Measurements from ENCODE around the gene TEX54. TPM values are rescaled to one million over a fixed set of nuclear protein-coding genes. Genes with fewer than 3 reads are reported as not detected.
"Not testable (repeated sequence)": the region's sequence is repeated elsewhere in the genome, so short reads cannot be mapped to it uniquely, and the experiment has no call there.

TEX54 gene
- polyA plus RNA-seq, 4 donors, result 0.33 TPM; not detected in 3

GRCh38 chr11:62839050-62839945, 6.7 kb upstream of the TEX54 start, which contains the start of gene WDR74:
Gene WDR74, minus strand, starts transcription at chr11:62839590. Its CDS starts 20 bp downstream, at chr11:62839570.
- peak; percentile 82 to 95 (median 88) for DNase-seq (ENCODE audit: low read depth in 4 of 4, low spot score in 2 of 4)

DNA sequence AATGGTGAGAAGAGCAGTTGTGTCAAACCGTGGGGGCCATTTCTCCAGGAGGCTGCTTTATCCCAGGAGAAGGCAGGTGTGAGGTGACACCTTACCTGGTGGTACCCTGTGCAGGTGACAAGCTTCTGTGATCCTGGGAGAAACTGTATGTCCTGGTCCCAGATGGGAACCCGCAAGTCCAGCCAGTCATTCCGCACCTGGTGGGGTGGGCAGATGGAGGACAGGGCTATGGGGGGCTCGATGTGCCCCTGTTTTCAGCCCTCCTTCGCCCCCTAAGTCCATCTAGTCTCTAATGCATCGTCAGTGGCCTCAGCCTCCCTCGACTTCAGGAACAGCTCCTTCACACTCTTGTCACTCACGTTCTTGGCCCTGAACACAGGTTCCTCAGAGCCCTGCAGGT, 2.7 kb upstream of the TEX54 start:
- DNase-seq (ENCODE audit: low read depth in 4 of 4, low spot score in 2 of 4), result no peak

DNA sequence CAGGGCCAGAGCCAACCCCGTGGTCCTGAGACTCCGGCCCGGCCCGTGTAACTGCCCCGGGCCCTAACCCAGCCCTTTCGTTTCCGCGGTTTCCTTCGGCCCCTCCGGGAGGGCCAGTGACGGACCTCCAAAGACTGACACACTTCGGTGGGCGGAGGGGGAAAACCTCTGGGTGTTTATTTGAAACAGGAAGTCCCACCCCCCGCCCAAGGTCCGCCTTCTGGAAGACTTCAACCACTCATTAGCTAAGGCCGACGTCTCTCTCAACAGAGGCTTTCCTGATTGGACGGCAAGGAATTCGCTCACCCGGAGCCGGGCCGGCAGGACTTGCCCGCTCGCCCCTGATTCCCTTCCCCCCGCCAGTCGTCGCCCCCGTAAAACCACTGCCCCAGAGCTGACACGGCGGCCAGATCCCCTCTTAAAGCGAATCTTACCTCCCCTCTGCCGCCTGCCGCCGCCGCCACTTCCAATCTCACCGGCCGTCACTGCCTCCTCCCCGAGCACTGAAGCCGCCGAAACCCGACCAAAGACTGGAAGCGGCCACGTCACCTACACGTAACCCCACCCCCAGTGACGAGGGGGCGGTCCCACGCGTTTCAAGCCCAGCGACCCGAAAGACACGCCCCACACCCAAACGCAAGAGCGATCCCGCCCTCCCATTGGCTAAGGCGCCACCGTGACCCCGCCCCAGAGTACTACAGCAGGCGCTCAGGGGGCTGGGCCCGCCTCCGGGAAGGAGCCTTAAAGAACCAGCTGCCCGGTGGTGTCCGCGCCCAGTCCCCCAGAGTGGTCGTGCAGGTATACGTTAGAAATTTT, 913 bp downstream of the TEX54 start, which contains the start of gene STX5:
STX5 (minus strand) TSS at position 532 of the 816 bp plus-strand sequence. CDS start 808 bp downstream, outside the sequence.
- peak; percentile 96 to 98 (median 98) for DNase-seq (ENCODE audit: low read depth in 4 of 4, low spot score in 2 of 4)

GRCh38 chr11:62830904-62831519, 1.6 kb downstream of the TEX54 start:
- DNase-seq (ENCODE audit: low read depth in 4 of 4, low spot score in 2 of 4), result peak in 1 of 4 donors; percentile 60

DNA sequence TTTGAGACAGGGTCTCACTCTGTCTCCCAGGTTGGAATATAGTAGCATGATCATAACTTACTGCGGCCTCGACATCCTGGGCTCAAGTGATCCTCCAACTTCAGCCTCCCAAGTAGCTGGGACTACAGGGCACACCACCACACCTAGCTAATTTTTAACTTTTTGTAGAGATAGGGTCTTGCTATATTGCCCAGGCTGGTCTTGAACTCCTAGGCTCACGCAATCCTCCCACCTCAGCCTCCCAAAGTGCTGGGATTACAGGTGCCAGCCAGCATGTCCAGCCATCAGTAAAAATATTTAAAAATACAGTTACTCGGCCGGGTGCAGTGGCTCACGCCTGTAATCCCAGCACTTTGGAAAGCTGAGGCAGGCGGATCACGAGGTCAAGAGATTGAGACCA, 4.5 kb downstream of the TEX54 start:
- not testable (repeated sequence) for DNase-seq (ENCODE audit: low read depth in 4 of 4, low spot score in 2 of 4)

DNA sequence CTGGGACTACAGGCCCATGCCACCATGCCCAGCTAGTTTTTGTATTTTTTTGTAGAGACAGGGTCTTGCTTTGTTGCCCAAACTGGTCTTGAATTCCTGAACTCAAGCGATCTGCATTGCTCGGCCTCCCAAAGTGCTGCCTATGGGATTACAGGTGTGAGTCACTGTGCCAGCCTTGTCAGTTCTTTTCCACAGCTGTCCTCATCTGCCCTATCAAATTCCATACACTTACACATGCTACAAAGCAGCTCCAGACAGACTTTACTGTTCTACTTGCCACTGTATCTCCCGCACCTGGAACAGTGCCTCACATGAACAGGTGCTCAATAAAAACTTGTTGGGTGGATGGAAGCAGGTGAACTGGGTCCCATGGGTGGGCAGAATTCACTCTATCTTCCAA, 9.0 kb downstream of the TEX54 start:
- no peak for DNase-seq (ENCODE audit: low read depth in 4 of 4, low spot score in 2 of 4)

- no peak for DNase-seq (ENCODE audit: low read depth in 4 of 4, low spot score in 2 of 4)
Measured at GRCh38 chr11:62817129-62817528, 15.5 kb downstream of the TEX54 start.

DNA sequence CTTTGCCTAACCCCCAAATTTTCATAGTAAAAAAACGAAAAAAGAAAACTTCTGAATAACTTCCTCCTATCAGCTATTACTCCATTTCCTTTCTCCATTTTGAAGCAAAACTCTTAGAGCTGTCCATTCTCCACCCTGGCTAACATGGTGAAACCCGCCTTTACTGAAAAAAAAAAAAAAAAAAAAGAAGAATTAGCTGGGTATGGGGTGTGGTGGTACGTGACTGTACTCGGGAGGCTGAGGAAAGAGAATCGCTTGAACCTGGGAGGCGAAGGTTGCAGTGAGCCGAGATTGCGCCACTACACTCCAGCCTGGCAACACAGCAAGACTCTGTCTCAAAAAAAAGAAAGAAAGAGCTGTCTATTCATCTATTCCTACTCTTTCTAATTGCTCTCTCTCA, 16.1 kb downstream of the TEX54 start:
- DNase-seq (ENCODE audit: low read depth in 4 of 4, low spot score in 2 of 4), result no peak

DNA sequence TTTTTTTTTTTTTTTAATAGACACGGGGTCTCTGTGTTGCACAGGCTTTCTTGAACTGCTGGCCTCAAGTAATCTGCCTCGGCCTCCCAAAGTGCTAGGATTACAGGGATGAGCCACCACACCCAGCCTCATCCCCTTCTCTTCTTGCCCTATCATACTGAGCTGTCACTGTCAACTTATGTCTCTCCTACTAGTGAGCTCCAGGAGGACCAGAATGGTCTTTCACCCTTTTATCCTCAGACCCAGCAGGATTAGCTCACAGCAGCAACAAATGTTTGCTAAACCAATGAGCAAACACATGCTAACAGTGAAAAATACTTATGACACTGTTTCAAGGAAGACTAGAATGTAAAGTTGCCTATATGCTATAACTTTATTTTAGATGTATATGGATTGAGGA, 21.0 kb downstream of the TEX54 start:
- DNase-seq (ENCODE audit: low read depth in 4 of 4, low spot score in 2 of 4), result no peak

- DNase-seq (ENCODE audit: low read depth in 4 of 4, low spot score in 2 of 4), result no peak
Measured at GRCh38 chr11:62810748-62811147, 21.9 kb downstream of the TEX54 start.

DNA sequence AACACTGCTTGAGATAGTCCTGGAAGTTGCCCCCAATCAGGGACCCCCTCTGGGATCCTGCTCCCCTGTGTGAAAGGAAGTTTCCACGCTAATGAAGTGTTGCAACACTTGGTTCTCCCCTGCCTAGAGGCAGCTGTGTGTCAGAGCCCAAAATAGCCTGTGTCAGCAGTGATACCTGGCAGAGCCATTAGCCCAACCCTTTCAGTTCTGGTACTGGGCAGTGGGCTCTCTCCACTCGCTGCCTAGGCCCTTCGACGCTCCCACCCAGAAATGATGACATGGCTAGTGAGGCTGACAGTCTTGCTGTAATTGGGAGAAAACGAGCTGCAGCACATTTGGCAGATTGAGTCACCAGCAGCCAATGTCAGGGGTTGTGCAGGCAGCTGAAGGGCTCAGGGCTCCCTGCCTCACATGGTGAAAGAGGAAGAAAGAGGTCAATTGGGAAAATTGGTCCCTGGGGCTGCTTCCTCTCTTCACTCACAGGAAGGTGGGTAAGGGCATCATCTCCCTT, 26.0 kb downstream of the TEX54 start:
- no peak for DNase-seq (ENCODE audit: low read depth in 4 of 4, low spot score in 2 of 4)

DNA sequence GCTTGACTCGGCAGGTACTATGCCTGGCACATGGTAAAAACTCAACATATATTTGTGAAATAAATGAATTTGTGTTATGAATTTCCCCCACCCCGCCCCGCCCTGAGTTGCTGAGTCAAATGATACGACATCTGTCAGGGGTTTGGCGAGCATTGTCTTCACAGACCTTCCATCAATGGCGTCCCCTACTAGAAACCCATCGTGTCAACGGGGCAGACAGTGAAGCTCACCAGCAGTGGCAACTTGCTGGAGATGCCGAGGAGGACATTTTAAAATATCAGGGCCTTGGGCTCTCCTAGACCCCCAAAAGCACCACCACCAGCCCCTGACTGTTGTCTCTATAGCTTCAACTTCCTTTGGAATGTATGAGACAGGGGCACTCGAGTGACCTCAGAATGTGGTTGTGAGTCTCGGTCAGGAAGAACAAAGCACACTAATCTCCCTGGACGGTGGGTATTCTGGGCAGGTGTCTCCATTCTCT, 26.6 kb downstream of the TEX54 start:
- DNase-seq (ENCODE audit: low read depth in 4 of 4, low spot score in 2 of 4), result no peak

DNA sequence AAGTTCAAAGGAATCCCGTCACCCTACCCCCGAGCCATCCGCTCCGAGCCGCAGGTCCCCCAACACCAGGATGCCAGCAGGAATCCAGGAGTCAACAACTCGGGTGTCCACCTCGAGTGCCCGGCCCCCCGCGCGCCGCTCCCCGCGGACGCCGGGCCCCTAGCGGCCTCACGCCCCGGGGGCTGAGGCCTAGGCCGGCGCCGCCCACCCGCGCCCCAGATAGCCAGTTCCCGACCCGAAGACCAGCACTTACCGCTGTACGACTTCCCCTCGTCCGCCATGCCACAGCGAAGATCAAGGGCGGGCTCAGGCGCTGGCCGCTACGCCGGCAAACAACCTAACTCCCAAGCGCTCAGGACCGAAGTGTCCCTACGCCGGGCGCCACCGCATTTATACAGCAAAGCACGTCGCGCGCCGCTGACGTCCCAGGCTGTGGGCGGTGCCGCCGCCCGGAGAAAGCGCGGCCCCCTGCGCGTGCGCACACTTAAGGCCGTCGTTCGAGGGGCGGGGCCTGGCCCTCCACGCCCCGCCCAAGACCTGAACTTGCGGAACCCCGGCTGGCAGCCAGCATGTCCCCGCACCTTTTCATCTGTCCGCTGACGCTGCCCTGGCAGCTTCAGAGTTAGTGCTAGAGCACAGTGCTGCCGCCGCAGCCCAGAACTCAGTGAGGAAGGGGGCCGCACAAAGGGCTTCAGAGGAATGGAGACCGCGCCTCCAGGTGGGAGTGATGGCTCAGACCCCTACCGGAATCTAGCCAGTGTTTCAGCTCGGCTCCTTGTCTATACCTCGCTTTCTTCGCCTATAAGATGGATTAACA, 27.4 kb downstream of the TEX54 start, which contains the start of gene NXF1:
NXF1 (minus strand) TSS at position 365 of the 817 bp plus-strand sequence; CDS start at position 281, 84 bp downstream.
- DNase-seq (ENCODE audit: low read depth in 4 of 4, low spot score in 2 of 4), result peak; percentile 88 to 94 (median 91)

GRCh38 chr11:62804310-62805075, 28.1 kb downstream of the TEX54 start:
- DNase-seq (ENCODE audit: low read depth in 4 of 4, low spot score in 2 of 4), result no peak

DNA sequence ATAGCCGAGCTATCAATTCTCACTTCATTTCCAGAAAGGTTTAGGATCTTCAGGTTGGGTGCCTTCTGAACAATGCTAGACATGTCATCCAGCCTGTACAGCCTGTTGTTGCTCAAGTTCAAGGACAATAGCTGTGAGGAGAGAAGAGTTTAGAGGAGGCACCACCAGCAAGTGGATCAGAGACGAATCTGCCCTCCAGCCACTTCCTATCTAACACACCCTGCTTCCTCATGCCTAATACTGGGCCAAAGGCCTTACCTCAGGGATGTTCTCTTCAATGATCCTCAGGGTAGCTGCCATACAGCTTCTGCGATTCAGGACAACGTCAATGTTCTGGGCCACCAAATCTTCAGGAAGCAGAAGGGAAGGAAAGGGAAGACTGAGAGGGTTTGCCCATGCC, 31.6 kb downstream of the TEX54 start:
- no peak for DNase-seq (ENCODE audit: low read depth in 4 of 4, low spot score in 2 of 4)

GRCh38 chr11:62799486-62799885, 33.2 kb downstream of the TEX54 start:
- no peak for DNase-seq (ENCODE audit: low read depth in 4 of 4, low spot score in 2 of 4)

DNA sequence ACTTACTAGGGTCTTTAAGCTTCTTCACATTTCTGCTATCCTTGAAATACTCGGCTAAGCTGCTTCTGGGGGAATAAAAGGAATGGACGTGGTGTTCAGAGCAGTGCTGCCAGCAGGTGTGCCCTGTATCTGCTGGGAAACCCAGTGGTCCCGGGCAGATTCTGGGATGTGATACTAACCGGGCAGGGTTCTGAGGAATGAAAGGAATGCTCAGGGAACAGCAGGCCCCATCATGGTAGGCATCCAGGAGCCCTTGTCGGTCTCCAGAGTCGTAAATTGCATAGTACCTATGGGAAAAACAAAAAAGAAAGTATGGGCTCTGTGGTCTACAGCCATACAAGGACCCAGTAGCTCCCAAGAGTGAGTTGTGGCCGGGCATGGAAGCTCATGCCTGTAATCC, 36.4 kb downstream of the TEX54 start:
- DNase-seq (ENCODE audit: low read depth in 4 of 4, low spot score in 2 of 4), result no peak

DNA sequence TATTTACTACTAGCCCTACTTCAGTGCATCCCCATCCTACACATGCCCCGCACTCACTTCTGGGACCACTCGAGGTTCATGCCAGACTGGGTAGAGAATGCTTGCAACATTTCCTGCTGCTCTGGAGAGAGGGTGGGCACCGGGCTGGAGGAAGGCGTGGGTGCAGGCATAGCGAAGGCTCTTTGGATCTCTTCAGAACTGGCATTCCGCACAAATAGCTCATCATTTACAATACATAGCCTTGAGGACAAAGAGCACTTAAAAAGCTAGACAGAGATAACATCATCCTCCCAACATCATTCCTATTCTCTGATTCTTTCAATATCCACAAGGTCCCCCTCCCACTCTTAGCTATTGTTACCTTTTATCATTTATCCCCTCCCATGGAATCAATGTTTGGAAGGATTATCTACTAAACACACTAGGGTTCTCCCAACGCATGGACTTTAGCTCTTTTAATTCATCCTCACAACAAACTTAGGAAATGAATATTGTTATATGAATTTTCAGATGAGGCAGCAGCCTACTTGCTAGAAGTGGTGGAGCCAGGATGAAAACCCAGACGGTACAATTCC, 38.4 kb downstream of the TEX54 start:
- DNase-seq (ENCODE audit: low read depth in 4 of 4, low spot score in 2 of 4), result no peak

All from left renal cortex interstitium (tissue), 4 donors.